ENCODE measurements around the gene SEC11C.

GRCh38 chr18:59189746-59190145, 50.1 kb downstream of the SEC11C start:
- TF ChIP-seq CTCF (IDR thresholded peaks at IDR 0.05): no peak
- no peak for TF ChIP-seq POLR2A (IDR thresholded peaks at IDR 0.05)
- no peak for TF ChIP-seq POLR2AphosphoS5 (IDR thresholded peaks at IDR 0.05)

Data from breast epithelium (tissue), 3 donors.